ENCODE measurements around the gene QKI.

DNA sequence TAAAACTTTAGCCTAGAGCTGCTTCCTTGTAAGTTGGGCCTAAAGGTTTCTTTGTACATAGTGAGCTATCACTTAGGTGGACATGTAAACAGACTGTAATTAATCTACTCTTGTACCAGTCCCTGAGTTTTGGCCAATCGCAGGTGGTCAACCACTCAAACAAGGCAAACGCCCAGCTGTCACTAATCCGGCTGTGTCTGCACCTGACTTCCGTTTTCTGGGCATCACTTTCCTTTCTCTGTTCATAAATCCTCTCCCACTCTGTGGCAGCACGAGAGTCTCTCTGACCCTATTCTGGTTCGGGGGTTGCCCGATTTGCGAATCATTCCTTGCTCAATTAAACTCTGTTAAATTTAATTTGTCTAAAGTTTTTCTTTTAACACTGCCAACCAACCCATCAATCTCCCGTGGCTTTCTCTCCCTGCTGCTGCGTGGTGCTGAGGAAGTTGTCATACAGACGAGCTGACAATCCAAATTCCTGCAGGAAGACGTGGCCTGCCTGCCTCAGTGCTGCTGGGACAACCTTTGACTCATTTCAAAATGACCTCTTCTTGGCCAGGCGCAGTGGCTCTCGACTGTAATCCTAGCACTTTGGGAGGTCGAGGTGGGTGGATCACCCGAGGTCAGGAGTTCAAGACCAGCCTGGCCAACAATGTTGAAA lies 206.3 kb downstream of the QKI start:
- TF ChIP-seq, protein P1, sequence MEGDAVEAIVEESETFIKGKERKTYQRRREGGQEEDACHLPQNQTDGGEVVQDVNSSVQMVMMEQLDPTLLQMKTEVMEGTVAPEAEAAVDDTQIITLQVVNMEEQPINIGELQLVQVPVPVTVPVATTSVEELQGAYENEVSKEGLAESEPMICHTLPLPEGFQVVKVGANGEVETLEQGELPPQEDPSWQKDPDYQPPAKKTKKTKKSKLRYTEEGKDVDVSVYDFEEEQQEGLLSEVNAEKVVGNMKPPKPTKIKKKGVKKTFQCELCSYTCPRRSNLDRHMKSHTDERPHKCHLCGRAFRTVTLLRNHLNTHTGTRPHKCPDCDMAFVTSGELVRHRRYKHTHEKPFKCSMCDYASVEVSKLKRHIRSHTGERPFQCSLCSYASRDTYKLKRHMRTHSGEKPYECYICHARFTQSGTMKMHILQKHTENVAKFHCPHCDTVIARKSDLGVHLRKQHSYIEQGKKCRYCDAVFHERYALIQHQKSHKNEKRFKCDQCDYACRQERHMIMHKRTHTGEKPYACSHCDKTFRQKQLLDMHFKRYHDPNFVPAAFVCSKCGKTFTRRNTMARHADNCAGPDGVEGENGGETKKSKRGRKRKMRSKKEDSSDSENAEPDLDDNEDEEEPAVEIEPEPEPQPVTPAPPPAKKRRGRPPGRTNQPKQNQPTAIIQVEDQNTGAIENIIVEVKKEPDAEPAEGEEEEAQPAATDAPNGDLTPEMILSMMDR (IDR thresholded peaks at IDR 0.05), result no peak
- TF ChIP-seq POLR2A (IDR thresholded peaks at IDR 0.05), result no peak
